Measurements from ENCODE around the gene TWF2. TPM values are rescaled to one million over a fixed set of nuclear protein-coding genes. Genes with fewer than 3 reads are reported as not detected.

Gene TWF2
- total RNA-seq, 1 experiment from 2014 or later: 78.4 TPM

DNA sequence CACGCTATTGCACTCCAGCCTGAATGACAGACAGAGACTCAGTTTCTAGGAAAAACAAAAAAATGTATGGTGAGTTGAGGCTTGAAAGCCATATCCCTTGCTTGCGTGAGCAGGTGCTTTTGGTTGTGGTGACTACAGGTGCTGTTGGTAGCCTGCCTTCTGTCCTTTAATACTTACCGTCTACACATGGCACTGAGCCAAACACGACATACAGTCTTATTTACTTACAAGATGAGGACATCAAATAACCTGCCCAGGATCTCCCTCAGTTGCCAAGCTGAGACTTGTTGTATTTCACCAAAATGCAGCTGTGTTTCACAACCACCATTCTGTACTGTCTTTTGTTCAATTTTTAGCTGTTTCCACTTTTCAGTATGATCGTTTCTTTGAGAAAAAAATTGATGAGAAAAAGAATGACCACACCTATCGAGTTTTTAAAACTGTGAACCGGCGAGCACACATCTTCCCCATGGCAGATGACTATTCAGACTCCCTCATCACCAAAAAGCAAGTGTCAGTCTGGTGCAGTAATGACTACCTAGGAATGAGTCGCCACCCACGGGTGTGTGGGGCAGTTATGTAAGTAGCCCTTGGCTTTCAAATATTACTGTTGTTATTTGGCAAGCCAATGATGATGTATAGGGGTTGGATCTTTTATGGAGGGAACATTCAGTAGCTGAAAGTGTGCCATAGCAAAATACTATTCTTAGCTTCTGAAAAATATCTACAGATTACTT, 34.5 kb downstream of the TWF2 start:
- no peak for DNase-seq (ENCODE audit: low spot score)

DNA sequence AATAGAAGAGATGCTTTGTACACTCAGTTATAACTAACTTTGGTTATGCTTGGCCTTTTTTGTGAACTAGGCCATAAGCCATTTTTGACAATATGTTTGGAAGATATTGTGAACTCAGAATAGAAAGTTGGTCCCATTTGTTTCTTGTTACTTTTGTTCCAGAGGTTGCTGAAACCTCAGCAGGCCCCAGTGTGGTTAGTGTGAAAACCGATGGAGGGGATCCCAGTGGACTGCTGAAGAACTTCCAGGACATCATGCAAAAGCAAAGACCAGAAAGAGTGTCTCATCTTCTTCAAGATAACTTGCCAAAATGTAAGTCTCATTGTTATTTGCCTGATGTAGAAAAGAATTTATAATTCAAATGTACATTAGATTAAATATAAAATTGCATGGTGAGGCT, 35.3 kb downstream of the TWF2 start:
- DNase-seq (ENCODE audit: low spot score): no peak

GRCh38 chr3:52202384-52203077, 36.4 kb downstream of the TWF2 start:
- DNase-seq (ENCODE audit: low spot score): no peak

GRCh38 chr3:52200981-52201679, 37.8 kb downstream of the TWF2 start:
- DNase-seq (ENCODE audit: low spot score): no peak

DNA sequence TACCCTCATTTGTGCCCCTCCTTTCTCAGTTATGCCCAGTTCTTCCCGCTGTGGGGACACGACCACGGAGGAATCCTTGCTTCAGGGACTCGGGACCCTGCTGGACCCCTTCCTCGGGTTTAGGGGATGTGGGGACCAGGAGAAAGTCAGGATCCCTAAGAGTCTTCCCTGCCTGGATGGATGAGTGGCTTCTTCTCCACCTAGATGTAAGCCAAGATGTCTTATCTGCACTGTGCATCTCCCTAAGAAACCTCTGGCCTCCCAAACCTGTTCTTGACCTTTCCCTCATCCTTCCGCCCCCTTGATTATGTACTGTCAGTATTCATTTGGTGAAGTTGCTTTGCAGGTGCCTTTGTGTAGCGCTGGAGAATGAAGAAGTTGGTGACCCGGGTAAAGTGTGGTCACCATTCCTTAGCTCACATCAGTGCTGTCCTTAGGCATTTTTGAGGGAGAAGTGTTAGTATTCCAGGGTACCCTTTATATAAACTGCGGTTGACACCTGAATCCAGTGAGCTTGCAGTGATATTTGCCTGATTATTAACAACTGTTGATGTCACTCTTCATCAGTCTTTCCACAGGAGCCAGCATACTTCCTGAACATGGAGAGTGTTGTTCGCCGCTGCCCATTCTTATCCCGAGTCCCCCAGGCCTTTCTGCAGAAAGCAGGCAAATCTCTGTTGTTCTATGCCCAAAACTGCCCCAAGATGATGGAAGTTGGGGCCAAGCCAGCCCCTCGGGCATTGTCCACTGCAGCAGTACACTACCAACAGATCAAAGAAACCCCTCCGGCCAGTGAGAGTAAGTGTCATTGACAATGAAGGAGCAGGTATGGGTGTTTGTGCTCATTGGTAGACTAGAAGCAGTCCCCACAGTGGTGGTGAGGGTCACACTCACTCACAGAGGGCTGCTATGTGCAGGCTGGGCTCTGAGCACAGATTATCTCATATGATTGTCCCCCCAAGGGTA, 40.0 kb downstream of the TWF2 start:
- DNase-seq (ENCODE audit: low spot score): no peak

DNA sequence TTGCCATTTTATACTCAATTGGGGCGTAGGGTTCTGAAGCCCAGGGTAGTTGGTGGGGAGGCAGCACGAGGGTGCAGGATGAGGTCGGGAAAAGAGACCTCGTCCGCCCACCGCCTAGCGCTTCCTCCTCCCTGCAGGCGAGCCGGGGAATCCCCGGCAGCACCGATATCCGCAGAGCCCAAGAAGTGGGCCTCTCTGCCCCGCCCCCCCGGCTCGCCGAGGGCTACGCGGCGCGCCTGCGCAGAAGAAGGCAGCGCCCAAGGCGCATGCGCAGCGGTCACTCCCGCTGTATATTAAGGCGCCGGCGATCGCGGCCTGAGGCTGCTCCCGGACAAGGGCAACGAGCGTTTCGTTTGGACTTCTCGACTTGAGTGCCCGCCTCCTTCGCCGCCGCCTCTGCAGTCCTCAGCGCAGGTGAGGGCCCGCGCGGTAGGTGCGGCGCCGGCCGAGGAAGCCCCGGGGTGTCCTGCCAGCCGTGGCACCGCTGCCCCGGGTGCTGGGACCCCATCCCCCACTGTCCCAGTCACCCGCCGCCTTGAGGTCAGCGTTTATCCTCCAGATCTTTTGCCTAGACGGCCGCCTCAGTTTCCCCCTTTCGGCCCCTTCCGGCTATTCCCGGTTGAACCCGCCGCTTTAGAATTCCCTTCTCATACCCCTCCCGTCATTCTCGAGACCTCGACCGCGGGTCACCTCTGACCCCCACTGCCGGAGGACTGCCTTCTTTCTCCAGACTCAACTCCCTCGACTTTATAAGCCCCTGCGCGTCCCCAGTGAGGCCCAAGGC, 40.9 kb downstream of the TWF2 start, which contains the start of gene ALAS1:
ALAS1 (plus strand) TSS at position 319 of the 784 bp plus-strand sequence. CDS start 1,082 bp downstream, outside the sequence.
- DNase-seq (ENCODE audit: low spot score): peak; percentile 71

DNA sequence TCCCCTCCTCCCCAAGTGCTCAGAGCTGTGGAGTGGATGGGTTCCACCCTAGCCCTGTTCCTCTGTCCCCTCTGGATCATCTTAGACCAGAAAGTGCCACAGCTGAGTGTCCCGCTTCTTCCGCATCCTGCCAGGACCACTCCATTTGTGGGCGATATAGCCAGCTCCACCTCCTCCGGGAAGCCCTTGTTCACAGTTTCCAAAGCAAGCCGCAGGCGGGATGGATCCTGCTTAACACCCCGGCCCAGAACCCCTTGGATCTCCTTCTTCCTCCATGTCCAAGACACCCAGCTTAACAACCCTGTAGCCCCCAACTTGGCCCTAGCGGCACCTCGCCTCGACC, 41.5 kb downstream of the TWF2 start:
- no peak for DNase-seq (ENCODE audit: low spot score)

DNA sequence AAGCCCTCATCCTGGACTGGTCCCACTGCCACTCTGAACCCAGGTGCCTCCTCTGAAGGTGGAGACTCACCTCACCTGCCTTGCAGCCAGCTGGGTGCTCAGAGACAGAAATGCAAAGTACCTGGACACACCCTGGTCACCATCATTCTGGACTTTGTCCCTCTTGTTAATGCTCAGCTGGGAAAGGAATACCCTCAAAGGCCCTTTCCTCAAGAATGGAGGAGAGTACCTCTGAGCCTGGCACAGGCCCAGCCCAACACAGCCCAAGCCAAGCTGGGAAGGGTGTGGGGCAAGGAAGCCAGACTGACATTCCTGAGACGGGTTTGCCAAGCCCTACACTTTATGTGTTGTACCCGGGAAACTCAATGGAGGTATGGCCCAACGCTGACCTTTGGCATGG, 42.0 kb downstream of the TWF2 start:
- DNase-seq (ENCODE audit: low spot score): no peak

GRCh38 chr3:52195823-52196331, 43.1 kb downstream of the TWF2 start:
- peak; percentile 27 for DNase-seq (ENCODE audit: low spot score)

DNA sequence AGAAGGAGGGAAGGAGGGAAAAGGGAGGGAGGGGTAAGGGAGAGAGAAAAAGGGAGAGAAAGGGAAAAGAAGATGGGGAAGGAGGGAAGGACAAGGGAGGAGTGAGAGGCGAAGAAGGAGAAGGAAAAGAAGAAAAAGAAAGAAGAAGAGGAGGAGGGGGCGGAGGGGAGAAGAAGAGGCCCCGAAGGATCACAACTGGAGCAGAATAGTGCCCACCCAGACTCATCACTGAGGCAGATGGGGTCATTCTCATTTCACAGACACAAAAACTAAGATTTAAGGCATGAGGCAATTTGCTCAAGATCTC, 43.7 kb downstream of the TWF2 start:
- no peak for DNase-seq (ENCODE audit: low spot score)

- DNase-seq (ENCODE audit: low spot score): no peak
Measured at GRCh38 chr3:52194485-52195290, 44.3 kb downstream of the TWF2 start.

DNA sequence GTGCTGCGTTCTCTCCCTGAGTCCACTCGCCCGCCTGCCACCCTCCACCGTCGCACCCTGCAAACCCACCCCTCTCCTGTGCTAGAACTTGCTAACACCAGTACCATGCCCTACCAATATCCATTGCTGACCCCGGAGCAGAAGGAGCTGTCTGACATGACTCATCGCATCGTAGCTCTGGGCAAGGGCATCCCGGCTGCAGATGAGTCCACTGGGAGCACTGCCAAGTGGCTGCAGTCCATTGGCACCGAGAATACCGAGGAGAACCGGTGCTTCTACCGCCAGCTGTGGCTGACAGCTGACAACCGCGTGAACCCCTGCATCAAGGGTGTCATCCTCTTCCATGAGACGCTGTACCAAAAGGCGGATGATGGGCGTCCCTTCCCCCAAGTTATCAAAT, 45.9 kb downstream of the TWF2 start:
- DNase-seq (ENCODE audit: low spot score): no peak

DNA sequence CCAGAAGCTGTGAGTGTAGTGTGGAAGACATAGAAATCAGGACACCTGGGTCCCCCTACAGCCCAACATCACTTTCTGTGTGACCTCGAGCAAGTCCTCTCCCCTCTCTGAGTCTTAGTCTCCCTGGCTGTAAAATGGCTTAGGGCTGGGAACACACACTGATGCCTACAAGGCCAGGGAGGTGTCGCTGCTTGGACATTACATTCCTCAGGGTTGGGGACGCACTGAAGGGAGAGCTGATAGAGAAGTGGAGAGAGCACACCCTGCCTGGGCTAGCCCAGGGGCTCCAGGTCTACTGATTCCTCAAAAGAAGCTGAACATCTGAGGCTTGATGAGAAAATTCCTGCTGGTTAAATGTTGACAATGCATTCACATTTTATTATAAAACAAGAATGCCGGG, 47.3 kb downstream of the TWF2 start:
- no peak for DNase-seq (ENCODE audit: low spot score)

- DNase-seq (ENCODE audit: low spot score): peak; percentile 53
Measured at GRCh38 chr3:52190294-52191074, 48.5 kb downstream of the TWF2 start.

DNA sequence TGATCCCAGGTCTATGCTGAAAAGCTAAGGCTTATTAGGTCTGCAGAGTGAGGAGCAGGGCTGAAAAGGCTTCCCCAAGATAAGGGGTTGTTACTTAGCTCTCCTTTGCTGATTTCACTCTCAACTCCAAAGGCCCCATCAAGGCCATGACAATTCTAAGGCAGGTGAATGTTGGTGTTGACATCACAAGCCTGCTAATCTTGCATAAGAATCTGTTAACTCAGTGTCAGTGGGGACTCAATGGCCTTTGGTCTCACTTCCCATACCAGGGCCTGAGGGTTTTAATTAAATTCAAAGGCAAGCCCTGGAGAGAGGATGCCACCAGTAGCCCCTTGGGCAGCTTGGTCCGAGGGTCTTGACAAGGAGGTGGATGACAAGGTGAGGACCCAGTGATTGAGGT, 50.4 kb downstream of the TWF2 start:
- no peak for DNase-seq (ENCODE audit: low spot score)

DNA sequence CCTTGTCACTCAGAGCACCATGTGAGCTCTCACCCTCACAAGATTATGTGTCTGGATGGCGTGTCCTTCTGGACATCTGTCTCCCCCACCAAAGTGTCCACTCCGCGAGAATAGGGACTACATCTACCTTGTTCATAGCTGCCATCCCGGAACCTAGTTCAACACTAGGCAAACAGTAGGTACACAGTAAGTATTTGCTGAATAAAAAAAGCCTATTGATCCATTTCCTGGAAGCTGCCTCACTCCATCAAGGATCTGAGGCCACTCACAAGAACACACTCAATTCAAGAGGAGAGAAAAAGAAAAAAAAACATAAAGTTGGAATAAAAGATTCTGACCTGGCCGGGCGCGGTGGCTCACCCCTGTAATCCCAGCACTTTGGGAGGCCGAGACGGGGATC, 52.2 kb downstream of the TWF2 start:
- no peak for DNase-seq (ENCODE audit: low spot score)

DNA sequence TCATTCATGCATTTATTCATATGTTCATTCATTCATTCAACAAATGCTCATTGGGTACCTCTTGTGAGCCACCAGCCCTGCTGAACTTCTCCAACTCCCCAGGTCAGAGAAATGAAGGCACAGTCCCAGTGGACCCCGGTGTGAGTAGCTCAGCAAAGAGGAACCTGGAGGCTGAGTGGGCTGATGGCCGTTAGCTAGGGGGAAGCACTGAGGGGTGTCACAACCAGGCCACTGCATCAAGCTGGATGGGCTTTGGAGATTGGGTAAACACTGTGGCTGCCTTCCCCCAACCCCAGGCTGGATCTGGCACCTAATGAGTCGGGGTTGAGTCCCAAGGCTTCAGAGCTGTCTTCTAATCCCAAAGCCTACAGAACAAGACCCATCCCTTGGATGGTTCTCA, 53.1 kb downstream of the TWF2 start:
- DNase-seq (ENCODE audit: low spot score): no peak

GRCh38 chr3:52185311-52185710, 53.6 kb downstream of the TWF2 start:
- DNase-seq (ENCODE audit: low spot score): no peak

- no peak for DNase-seq (ENCODE audit: low spot score)
Measured at GRCh38 chr3:52184690-52185089, 54.3 kb downstream of the TWF2 start.

Data from H4 (cell line).